ENCODE measurements around the gene GRIK1.

Gene GRIK1

GRCh38 chr21:29741761-29742160, 198.0 kb downstream of the GRIK1 start:
- H3K79me2 ChIP-seq (ENCODE audit: insufficient read depth, low read length) = no peaks in the 10 kb centered on the region
- no peak overlapping the region for H3K9ac ChIP-seq (ENCODE audit: low read depth, low read length, poor library complexity, severe bottlenecking)
- no peak overlapping the region for H3K4me3 ChIP-seq (ENCODE audit: low read length, poor library complexity, severe bottlenecking)
- no peaks in the 10 kb centered on the region for H3K36me3 ChIP-seq (ENCODE audit: insufficient read depth, low read length)
- no peaks in the 10 kb centered on the region for H4K20me1 ChIP-seq (ENCODE audit: insufficient read depth, low read length, poor library complexity, severe bottlenecking)
- TF ChIP-seq, protein P1, sequence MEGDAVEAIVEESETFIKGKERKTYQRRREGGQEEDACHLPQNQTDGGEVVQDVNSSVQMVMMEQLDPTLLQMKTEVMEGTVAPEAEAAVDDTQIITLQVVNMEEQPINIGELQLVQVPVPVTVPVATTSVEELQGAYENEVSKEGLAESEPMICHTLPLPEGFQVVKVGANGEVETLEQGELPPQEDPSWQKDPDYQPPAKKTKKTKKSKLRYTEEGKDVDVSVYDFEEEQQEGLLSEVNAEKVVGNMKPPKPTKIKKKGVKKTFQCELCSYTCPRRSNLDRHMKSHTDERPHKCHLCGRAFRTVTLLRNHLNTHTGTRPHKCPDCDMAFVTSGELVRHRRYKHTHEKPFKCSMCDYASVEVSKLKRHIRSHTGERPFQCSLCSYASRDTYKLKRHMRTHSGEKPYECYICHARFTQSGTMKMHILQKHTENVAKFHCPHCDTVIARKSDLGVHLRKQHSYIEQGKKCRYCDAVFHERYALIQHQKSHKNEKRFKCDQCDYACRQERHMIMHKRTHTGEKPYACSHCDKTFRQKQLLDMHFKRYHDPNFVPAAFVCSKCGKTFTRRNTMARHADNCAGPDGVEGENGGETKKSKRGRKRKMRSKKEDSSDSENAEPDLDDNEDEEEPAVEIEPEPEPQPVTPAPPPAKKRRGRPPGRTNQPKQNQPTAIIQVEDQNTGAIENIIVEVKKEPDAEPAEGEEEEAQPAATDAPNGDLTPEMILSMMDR (conservative IDR thresholded peaks at IDR 0.05; ENCODE audit: low read length) = no peak
- TF ChIP-seq EZH2phosphoT487 (IDR thresholded peaks at IDR 0.05; ENCODE audit: borderline replicate concordance) = no peak
- H3K4me2 ChIP-seq (ENCODE audit: low read depth, low read length, poor library complexity, severe bottlenecking) = no peak overlapping the region
- no peaks in the 10 kb centered on the region for H3F3A ChIP-seq (ENCODE audit: low read depth)
- no peaks in the 10 kb centered on the region for H3K4me1 ChIP-seq (ENCODE audit: insufficient read depth, low read length, poor library complexity, severe bottlenecking)
- no peak overlapping the region for H2AFZ ChIP-seq (ENCODE audit: low read length)
- no peaks in the 10 kb centered on the region for H3K27me3 ChIP-seq (ENCODE audit: insufficient read depth, low read length, poor library complexity, severe bottlenecking)
- H3K9me2 ChIP-seq (replicated peaks; ENCODE audit: low read depth, low read length) = no peaks in the 10 kb centered on the region
- H3K9me3 ChIP-seq (ENCODE audit: insufficient read depth, low read depth, low read length) = peaks cover 6% of the 10 kb centered on the region; the same call in 1 of the 2 replicates

GRCh38 chr21:29739176-29739575, 200.6 kb downstream of the GRIK1 start:
- TF ChIP-seq, protein P1 (conservative IDR thresholded peaks at IDR 0.05; ENCODE audit: low read length) = no peak
- TF ChIP-seq EZH2phosphoT487 (IDR thresholded peaks at IDR 0.05; ENCODE audit: borderline replicate concordance) = no peak
- Histone ChIP-seq H3K9me2 (replicated peaks; ENCODE audit: low read depth, low read length) (no peaks in the 10 kb centered on the region), H3K4me3 (ENCODE audit: low read length, poor library complexity, severe bottlenecking) (no peak overlapping the region), H3K27me3 (ENCODE audit: insufficient read depth, low read length, poor library complexity, severe bottlenecking) (no peaks in the 10 kb centered on the region), H3K9me3 (ENCODE audit: insufficient read depth, low read depth, low read length) (peaks cover 9% of the 10 kb centered on the region; the same call in 1 of the 2 replicates), H3K9ac (ENCODE audit: low read depth, low read length, poor library complexity, severe bottlenecking) (no peak overlapping the region), H4K20me1 (ENCODE audit: insufficient read depth, low read length, poor library complexity, severe bottlenecking) (no peaks in the 10 kb centered on the region), H3K4me2 (ENCODE audit: low read depth, low read length, poor library complexity, severe bottlenecking) (no peak overlapping the region), H3K79me2 (ENCODE audit: insufficient read depth, low read length) (no peaks in the 10 kb centered on the region), H3K4me1 (ENCODE audit: insufficient read depth, low read length, poor library complexity, severe bottlenecking) (no peaks in the 10 kb centered on the region), H3K36me3 (ENCODE audit: insufficient read depth, low read length) (no peaks in the 10 kb centered on the region), H2AFZ (ENCODE audit: low read length) (no peak overlapping the region), H3F3A (ENCODE audit: low read depth) (no peaks in the 10 kb centered on the region)

DNA sequence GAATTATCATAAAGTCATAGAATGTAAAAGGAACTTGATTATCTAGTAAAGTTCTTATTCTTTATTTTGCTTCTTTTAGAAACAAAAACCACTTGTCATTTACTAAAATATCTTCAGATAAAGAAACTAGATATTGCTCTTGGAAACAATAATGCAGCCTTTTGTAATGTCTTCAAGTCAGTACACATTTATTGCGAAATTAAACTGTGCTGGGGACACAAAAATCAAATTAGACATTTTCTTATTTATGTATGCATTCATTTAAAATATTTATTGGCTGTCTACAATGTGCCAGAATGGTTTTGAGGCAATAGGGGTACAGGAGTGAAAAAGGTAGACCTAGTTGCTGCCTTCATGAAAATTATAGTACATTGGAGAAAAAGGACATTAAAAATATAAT, 201.1 kb downstream of the GRIK1 start:
- no peak for TF ChIP-seq EZH2phosphoT487 (IDR thresholded peaks at IDR 0.05; ENCODE audit: borderline replicate concordance)
- TF ChIP-seq, protein P1 (conservative IDR thresholded peaks at IDR 0.05; ENCODE audit: low read length) = no peak
- Histone ChIP-seq H3K4me2 (ENCODE audit: low read depth, low read length, poor library complexity, severe bottlenecking) (no peak overlapping the region), H3K9ac (ENCODE audit: low read depth, low read length, poor library complexity, severe bottlenecking) (no peak overlapping the region), H3K36me3 (ENCODE audit: insufficient read depth, low read length) (no peaks in the 10 kb centered on the region), H3K4me3 (ENCODE audit: low read length, poor library complexity, severe bottlenecking) (no peak overlapping the region), H3K27me3 (ENCODE audit: insufficient read depth, low read length, poor library complexity, severe bottlenecking) (no peaks in the 10 kb centered on the region), H3K9me3 (ENCODE audit: insufficient read depth, low read depth, low read length) (peaks cover 9% of the 10 kb centered on the region; the same call in 1 of the 2 replicates), H3K79me2 (ENCODE audit: insufficient read depth, low read length) (no peaks in the 10 kb centered on the region), H2AFZ (ENCODE audit: low read length) (no peak overlapping the region), H3K4me1 (ENCODE audit: insufficient read depth, low read length, poor library complexity, severe bottlenecking) (no peaks in the 10 kb centered on the region), H4K20me1 (ENCODE audit: insufficient read depth, low read length, poor library complexity, severe bottlenecking) (no peaks in the 10 kb centered on the region), H3K9me2 (replicated peaks; ENCODE audit: low read depth, low read length) (no peaks in the 10 kb centered on the region), H3F3A (ENCODE audit: low read depth) (no peaks in the 10 kb centered on the region)

All from Loucy (cell line).